ENCODE results near the gene RAB3C. TPM values are rescaled to one million over a fixed set of nuclear protein-coding genes. Genes with fewer than 3 reads are reported as not detected.
"Not testable (repeated sequence)": the region's sequence is repeated elsewhere in the genome, so short reads cannot be mapped to it uniquely, and the experiment has no call there.

Gene RAB3C
- total RNA-seq, 1 donor from 2014 or later = 0.30 TPM

DNA sequence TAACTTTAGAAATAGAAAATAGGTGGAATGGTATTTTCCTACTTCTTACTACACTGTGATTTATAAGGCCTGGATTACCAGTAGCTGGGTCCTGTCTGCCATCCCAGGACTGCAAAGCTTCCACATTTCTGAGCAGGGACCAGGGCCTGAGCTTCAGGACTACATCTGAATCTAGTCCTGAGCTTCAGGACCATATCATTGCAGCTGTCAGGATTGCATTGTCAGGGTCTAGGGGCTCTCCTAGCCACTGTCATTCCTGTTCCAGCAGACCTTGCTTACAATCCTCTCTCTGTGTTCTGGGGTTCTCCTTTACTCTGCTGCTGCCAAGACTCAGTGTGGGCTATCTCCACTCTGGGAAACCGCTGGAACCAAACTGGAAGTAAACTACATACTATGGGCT lies 16.3 kb downstream of the RAB3C start:
- no peaks in the 10 kb centered on the region for H3K27me3 ChIP-seq (ENCODE audit: low read depth)
- H3K4me1 ChIP-seq = no peaks in the 10 kb centered on the region
- no peak overlapping the region for H3K4me3 ChIP-seq
- ATAC-seq (no peak), DNase-seq (no peak)
- TF ChIP-seq CTCF (IDR thresholded peaks at IDR 0.05) = no peak
- H3K9me3 ChIP-seq = no peaks in the 10 kb centered on the region
- intact Hi-C loops (cut with DNase I) = no loop called here
- H3K27ac ChIP-seq = no peak overlapping the region
- no peaks in the 10 kb centered on the region for H3K36me3 ChIP-seq

- H3K4me1 ChIP-seq; H3K9me3 ChIP-seq; H3K36me3 ChIP-seq; intact Hi-C loops (cut with DNase I); H3K27ac ChIP-seq; H3K27me3 ChIP-seq (ENCODE audit: low read depth); DNase-seq; ATAC-seq; H3K4me3 ChIP-seq: not testable (repeated sequence)
Measured at GRCh38 chr5:58600613-58601012, 17.7 kb downstream of the RAB3C start.

GRCh38 chr5:58602889-58603288 lies 20.0 kb downstream of the RAB3C start:
- H3K9me3 ChIP-seq; intact Hi-C loops (cut with DNase I); H3K4me1 ChIP-seq; H3K27ac ChIP-seq; H3K27me3 ChIP-seq (ENCODE audit: low read depth); H3K36me3 ChIP-seq; ATAC-seq; H3K4me3 ChIP-seq; DNase-seq: not testable (repeated sequence)

- H3K4me3 ChIP-seq = no peak overlapping the region
- intact Hi-C loops (cut with DNase I) = no loop called here
- H3K9me3 ChIP-seq = no peaks in the 10 kb centered on the region
- no peak for ATAC-seq
- no peaks in the 10 kb centered on the region for H3K27me3 ChIP-seq (ENCODE audit: low read depth)
- TF ChIP-seq CTCF (IDR thresholded peaks at IDR 0.05) = no peak
- H3K36me3 ChIP-seq = no peaks in the 10 kb centered on the region
- H3K27ac ChIP-seq = no peak overlapping the region
- no peak for DNase-seq
- no peaks in the 10 kb centered on the region for H3K4me1 ChIP-seq
Measured at GRCh38 chr5:58606064-58606463, 23.2 kb downstream of the RAB3C start.

- Histone ChIP-seq H3K9me3 (no peaks in the 10 kb centered on the region), H3K4me3 (no peak overlapping the region), H3K27ac (no peak overlapping the region), H3K4me1 (no peaks in the 10 kb centered on the region), H3K27me3 (ENCODE audit: low read depth) (no peaks in the 10 kb centered on the region), H3K36me3 (no peaks in the 10 kb centered on the region)
- ATAC-seq (no peak), DNase-seq (no peak)
- TF ChIP-seq CTCF (IDR thresholded peaks at IDR 0.05) = no peak
- intact Hi-C loops (cut with DNase I) = no loop called here
Measured at GRCh38 chr5:58615972-58616371, 33.1 kb downstream of the RAB3C start.

- DNase-seq (no peak), ATAC-seq (no peak)
- TF ChIP-seq CTCF (IDR thresholded peaks at IDR 0.05) = no peak
- Histone ChIP-seq H3K27ac (no peak overlapping the region), H3K27me3 (ENCODE audit: low read depth) (no peaks in the 10 kb centered on the region), H3K36me3 (no peaks in the 10 kb centered on the region), H3K4me1 (no peaks in the 10 kb centered on the region), H3K9me3 (no peaks in the 10 kb centered on the region), H3K4me3 (no peak overlapping the region)
- intact Hi-C loops (cut with DNase I) = no loop called here
Measured at GRCh38 chr5:58617241-58617640, 34.4 kb downstream of the RAB3C start.

DNA sequence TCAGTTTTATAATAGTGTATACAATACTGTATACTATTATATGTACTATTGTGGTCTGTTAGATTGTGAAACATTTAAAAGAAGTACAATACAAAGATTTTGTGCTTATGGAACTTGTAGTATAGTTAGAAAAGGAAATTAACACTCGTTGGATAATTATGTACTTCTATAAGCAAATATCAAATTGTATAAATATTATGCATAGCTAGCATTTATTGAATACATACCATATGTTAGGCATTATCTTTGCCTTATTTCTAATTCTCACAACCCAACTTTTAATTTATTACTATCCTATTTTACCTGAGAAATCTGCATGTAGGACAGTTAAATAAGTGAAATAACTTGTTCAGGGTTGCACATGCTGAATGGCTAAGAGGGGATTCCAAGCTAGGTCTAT lies 37.5 kb downstream of the RAB3C start:
- H3K27me3 ChIP-seq (ENCODE audit: low read depth) = no peaks in the 10 kb centered on the region
- no peaks in the 10 kb centered on the region for H3K9me3 ChIP-seq
- H3K4me3 ChIP-seq = no peak overlapping the region
- intact Hi-C loops (cut with DNase I) = no loop called here
- ATAC-seq = no peak
- H3K4me1 ChIP-seq = no peaks in the 10 kb centered on the region
- no peaks in the 10 kb centered on the region for H3K36me3 ChIP-seq
- DNase-seq = no peak
- no peak for TF ChIP-seq CTCF (IDR thresholded peaks at IDR 0.05)
- H3K27ac ChIP-seq = no peak overlapping the region

Data from lower lobe of right lung (tissue), 2 donors.